Measurements from ENCODE around the gene EFEMP1.
"Not testable (repeated sequence)": the region's sequence is repeated elsewhere in the genome, so short reads cannot be mapped to it uniquely, and the experiment has no call there.

EFEMP1 gene

DNA sequence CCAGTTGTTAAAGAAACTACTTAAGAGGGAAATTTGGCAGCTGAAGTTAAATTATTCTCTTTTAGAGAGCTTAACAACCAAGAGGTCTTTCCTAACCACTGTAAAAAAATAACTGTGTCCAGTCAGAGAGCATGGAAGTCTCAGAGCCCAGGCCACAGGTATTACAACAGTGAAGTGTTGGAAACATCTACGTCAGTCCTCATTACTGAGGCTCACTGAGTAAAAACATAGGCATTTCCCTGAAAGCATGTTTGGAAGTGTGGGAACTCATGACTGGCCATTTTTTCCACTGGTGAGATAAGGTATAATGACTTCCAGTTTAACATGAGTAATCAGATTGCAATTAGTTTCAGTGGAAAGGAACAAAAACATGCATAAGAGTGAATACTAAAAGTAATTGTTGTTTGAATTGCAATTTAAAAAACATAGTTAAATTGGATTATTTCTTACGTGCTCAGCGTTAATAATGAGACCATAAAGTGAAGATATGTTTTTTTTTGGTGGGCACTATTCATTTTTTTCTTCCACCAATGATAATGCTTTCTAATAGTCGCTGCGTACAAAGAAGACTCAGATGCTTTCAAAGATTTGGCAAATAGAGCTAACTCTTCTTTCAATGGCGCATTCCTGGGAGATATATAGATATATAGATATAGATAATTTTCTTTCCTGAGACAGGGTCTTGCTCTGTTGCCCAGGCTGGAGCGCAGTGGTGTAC is 60.8 kb downstream of the EFEMP1 start:
- DNase-seq, result no peak

GRCh38 chr2:55862246-55862645 is 61.3 kb downstream of the EFEMP1 start:
- no peak for DNase-seq

DNA sequence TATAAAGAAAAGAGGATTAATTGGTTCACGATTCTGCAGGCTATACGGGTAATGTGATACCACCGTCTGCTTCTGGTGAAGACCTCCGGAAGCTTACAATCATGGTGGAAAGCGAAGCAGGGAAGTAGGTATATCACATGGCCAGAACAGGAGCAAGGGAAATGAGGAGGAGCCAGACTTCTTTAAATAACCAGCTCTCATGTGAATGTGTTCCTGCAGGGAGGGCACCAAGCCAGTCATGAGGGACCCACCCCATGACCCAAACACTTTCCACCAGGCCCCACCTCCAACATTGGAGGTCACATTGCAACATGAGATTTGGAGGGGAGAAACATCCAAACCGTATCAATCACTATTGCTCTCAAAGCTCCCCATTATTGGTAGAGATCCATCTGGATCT is 61.8 kb downstream of the EFEMP1 start:
- DNase-seq, result no peak

DNA sequence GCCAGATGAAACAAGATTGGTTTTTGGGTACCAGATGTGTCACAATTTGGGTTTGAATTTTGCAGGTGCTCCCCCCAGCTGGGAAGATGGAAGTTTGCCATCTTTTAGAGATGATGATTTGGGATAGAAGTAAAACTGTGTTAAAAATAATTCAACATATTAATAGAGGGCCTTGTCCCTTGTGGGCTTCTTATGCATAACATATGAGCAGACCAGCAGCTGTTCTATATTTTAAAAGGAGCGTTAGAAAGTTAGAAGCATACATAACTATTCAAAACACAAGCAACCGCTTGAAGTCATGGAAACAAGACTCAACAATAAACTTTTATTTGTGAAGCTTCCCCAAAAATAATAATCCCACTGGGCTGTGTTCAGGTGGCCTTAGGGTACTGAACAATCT is 62.8 kb downstream of the EFEMP1 start:
- no peak for DNase-seq

- DNase-seq, result no peak
Observed at GRCh38 chr2:55859875-55860274, 63.7 kb downstream of the EFEMP1 start.

DNA sequence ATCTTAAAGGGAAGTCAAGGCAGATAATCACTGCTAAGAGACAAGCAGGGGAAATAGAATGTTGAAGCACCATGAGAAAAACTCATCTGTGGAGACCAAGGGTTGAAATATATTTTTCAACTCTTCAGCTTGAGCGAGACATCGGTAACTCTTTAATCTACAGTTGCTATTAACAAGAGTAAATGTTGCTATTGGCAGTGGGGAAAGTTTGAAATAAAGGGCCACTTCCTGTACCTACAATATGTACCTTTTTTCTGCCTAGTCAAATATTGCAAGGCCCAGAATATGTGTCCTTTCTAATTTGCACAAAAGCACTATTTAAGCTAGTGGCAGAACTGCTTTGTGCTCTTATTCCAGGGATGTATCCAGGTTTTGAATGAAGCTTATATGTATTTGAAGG is 65.8 kb downstream of the EFEMP1 start:
- no peak for DNase-seq

- DNase-seq, result no peak
Observed at GRCh38 chr2:55856936-55857335, 66.6 kb downstream of the EFEMP1 start.

DNA sequence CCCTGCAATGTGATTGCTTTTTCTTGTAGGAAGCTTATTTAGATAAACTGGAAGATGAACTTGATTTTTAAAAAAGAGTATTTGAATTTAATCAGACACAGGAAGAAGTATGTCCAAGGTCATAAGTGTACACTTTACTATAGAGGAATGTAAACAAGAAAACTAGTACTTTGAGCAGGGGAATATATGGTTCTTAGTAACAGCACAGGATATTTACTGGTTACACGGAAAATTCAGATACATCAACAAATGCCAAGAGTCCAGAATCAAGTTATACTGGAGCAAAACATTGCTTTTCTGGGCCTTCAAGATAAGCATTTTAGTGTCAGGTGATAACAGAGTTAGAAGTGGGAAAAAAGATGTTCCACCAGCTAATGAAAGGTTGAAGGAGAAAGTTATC is 75.5 kb downstream of the EFEMP1 start:
- no peak for DNase-seq

GRCh38 chr2:55846426-55846825 is 77.2 kb downstream of the EFEMP1 start:
- no peak for DNase-seq

DNA sequence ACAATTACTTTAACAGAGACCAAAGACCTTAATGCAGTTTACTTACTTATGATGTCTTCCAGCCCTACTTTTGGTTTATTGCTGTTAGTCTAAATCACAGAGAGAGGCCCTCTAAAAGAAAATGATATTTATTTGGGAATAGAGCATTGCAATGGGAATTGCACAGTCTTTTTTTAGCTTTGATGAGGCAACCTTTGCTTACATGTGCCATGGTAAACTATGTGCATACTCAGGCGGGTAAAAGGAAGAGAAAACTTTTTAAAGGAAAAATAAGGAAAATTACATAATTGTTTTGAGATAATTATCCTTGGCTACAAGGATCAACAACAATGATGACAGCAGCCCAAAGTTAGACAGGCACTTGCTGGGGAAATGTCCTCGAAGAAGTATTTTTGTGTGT is 78.6 kb downstream of the EFEMP1 start:
- no peak for DNase-seq

DNA sequence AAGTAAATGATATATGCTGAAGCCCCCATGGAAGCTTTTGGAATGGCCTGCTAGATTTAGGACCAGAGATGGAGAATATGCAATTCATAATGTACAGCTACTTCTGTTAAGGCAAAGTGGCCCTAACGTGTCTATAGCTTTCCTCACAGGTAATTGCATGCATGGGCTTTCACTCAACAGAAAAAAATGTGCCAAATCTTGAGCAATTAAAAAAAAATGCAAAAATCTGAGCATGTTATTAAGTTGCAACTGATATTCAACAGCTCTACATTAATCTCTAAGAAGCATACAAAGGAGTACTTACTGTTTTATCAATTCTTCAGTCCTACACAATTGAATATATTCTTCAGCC is 79.6 kb downstream of the EFEMP1 start:
- DNase-seq, result no peak

- DNase-seq, result no peak
Observed at GRCh38 chr2:55843096-55843993, 80.2 kb downstream of the EFEMP1 start.

DNA sequence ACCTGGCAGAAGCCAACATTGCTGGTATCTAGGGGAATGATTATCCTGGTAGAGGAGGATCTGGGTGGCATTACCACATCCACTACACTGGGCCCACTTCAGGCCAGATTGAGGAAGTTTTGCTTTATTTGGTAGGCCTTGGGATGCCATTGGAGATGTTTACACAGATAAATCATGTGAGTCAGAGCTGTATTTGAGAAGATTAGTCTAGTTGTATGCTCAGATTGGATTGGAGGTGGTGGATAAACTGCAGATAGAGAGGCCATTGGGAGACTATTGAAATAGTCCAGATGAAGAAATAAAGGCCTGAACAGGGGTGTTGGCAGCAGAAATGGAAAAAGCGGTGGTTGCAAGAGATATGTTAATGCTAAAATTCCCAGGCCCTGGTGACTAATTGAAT is 81.5 kb downstream of the EFEMP1 start:
- no peak for DNase-seq

DNA sequence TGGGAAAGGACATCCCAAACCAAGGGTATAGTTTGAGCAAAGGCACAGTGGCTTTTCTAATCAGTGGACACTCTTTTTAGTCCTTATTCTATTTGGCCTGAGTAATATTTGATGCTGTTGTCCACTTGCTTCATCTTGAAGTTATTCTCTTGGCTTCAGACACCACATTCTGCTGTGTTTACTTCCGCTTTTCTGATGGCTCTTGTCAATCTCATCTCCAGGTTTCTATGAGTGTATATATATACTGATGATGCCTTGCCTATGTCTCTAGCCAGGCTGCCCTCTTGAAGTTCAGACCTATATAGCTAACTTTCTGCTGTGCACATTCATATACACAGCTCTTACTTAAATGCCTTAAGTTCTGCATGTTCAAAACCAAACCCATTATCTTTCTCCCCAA is 83.1 kb downstream of the EFEMP1 start:
- no peak for DNase-seq

GRCh38 chr2:55839182-55839819 is 84.3 kb downstream of the EFEMP1 start:
- DNase-seq, result no peak

DNA sequence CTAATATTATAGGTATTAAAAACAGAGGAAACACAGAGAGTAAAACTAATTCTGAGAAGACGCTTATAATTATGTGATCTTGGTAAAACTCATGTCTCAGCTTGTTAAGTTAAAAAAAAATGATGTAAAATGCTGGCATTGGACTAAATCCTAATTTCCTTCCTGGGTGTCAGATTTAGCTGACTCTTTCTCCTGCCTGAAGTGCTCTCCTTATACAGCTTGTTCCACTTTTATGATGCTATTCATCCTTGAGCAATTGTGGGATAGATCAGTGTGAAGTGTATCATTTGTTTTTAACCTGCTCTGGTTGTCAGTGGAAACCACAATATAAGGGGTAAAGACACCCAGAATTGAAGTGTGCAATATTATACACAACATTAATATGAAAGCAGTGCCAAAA is 84.9 kb downstream of the EFEMP1 start:
- no peak for DNase-seq

GRCh38 chr2:55838117-55838516 is 85.5 kb downstream of the EFEMP1 start:
- not testable (repeated sequence) for DNase-seq

GRCh38 chr2:55837073-55837472 is 86.5 kb downstream of the EFEMP1 start:
- DNase-seq, result no peak

- DNase-seq, result not testable (repeated sequence)
Observed at GRCh38 chr2:55831671-55832410, 91.7 kb downstream of the EFEMP1 start.

- DNase-seq, result no peak
Observed at GRCh38 chr2:55827855-55828254, 95.7 kb downstream of the EFEMP1 start.

GRCh38 chr2:55827428-55827827 is 96.2 kb downstream of the EFEMP1 start:
- not testable (repeated sequence) for DNase-seq

DNA sequence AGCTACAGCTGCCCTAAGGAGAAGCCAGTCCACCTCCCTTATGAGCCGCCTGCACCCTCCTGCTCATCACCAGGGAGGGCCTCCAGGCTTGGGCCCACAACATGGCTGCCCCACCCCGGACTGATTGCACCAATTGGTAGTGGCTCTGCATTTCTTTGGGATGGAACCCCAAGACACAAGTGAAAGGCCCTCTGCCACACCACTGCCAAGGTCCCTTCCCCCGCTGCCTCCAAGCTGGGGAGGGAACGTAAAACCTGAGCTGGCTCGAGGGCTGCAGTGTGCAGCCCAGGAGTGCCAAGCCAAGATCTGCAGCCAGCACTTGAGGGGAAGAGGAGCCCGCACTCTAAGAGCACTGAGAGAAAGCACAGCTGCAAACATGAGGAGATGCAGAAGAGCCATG is 97.3 kb downstream of the EFEMP1 start:
- DNase-seq, result no peak

GRCh38 chr2:55824551-55825096 is 99.0 kb downstream of the EFEMP1 start:
- DNase-seq, result no peak
